IPS-11a (cell line): ENCODE results near the gene PGS1.

Source experiments
- H3K4me3 ChIP-seq: one replicate; pipeline ENCODE4 v1.5.1; 2013; ENCODE audit warnings: low read depth, low read length, control low read depth

Gene PGS1

GRCh38 chr17:78469443-78469842 lies 91.0 kb downstream of the PGS1 start:
- H3K4me3 ChIP-seq: no peak overlapping the region

DNA sequence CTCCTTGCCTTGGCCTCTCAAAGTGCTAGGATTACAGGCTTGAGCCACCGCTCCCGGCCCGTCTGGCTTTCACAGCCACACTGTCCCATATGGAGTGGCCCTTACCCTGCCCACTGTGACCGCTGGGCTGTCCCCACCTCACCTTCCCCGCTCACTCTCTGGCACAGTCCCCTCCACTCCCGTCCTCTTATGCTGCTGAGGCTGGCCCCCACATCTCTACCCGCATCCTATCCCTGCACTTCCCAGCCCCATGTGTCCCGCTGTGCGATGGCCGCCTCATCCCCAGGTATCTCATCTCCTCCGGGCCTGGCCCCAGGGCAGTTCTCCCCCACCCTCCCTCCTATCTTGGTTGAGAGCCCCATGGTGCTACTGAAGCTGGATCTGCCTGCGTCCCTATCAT lies 93.2 kb downstream of the PGS1 start:
- H3K4me3 ChIP-seq: no peak overlapping the region

DNA sequence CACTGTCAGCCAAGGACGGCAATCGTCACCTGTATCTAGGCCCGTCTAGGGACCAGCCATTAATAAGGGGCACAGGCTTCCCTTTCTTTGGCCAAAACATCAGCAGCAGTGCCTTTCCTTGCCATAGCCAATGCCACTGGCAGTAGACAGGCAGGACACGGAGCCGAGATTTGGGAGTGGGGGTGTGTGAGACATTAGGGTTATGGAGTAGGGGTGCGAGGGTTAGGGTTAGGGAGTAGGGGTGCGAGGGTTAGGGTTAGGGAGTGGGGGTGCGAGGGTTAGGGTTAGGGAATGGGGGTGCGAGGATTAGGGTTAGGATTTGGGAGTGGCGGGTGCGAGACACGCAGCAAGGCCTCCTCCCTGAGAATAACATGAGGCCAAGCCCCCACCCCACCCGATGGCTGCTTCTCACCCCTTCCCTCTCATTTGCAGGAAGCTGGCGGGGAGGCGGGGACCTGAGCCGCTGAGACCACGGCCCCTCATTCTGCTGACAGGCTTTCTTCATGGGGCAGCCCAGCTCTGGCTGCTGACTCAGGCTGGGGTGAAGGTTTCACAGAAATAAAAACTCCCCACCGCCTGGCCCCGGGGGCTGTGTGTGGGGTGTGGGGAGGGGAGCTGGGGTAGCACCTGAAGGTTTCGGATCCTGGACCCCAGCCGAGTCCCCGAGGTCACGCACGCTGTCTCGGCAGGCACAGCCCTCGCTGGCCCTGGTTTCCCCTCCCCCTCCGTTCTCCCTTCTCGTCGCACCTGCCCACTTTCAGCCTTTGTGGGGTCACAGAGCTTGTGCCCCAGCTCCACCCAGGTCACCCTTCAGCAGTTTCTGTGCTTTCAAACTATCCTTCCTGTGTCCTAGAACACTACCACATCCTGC lies 93.8 kb downstream of the PGS1 start:
- no peak overlapping the region for H3K4me3 ChIP-seq

DNA sequence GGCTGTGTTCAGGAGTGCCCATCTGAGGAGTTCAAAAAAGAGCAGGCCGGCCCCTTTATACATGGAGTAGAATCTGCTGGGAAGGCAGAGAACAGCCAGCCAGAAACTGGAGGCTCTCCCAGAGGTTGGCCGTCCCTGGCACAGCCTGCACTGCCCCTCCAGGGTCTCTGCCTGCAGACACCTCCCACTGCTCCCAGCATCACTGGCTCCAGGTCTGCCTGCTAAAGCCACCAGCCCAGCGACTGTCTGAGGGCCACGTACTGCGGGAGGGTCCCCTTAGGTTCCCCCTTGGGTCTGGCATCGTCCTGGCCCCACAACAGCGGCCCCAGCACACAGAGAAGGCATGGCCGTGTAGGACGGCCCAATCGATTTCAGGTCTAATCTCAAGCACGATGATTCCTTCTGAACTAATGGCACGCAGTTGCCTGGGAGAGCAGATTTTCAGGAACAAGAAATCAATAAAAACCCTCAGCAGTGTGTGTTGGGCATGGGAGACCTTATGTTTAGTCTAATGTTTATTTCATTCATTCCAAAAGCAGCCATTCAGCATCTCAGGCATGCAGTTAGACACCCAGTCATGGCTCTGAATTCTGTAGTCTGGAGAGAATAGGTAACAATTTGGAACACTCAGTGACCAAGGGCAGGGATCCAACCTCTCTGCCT lies 95.6 kb downstream of the PGS1 start:
- no peak overlapping the region for H3K4me3 ChIP-seq
